Activated CD4-positive, alpha-beta T cell treated with anti-CD3 and anti-CD28 coated beads for 36 hours (primary cell): ENCODE measurements around the gene SH3RF2. TPM values are rescaled to one million over a fixed set of nuclear protein-coding genes. Genes with fewer than 3 reads are reported as not detected.
"Not testable (repeated sequence)": the region's sequence is repeated elsewhere in the genome, so short reads cannot be mapped to it uniquely, and the experiment has no call there.

Source experiments
- ATAC-seq: fragments of 200-7000 bp; cut with Tn5 transposase; one replicate; pipeline ENCODE4 v1.10.0; 2021; ENCODE audit warnings: mild to moderate bottlenecking, moderate library complexity
- CTCF ChIA-PET: fragments of 350-600 bp; sonication (Branson Sonifier 250); formaldehyde crosslinking; loops from one replicate; lab custom pipeline; 2021; ENCODE audit warnings: antibody characterized with exemption; lab: Charles Lee
- POLR2A ChIA-PET: fragments of 350-600 bp; sonication (Branson Sonifier 250); formaldehyde crosslinking; loops from one replicate; lab custom pipeline; 2021; ENCODE audit warnings: antibody characterized with exemption, inconsistent platforms; lab: Charles Lee
- DNase-seq: peaks from one replicate; pipeline ENCODE4 v3.0.0-alpha.2; 2020
- H3K27ac Mint-ChIP-seq: one replicate; pipeline ENCODE4 v1.8.0; 2021; ENCODE audit warnings: mixed read lengths
- H3K27me3 Mint-ChIP-seq: one replicate; pipeline ENCODE4 v1.8.0; 2021; ENCODE audit warnings: mixed read lengths
- H3K36me3 Mint-ChIP-seq: one replicate; pipeline ENCODE4 v1.8.0; 2021; ENCODE audit warnings: low read depth, mixed read lengths
- H3K4me1 Mint-ChIP-seq: one replicate; pipeline ENCODE4 v1.8.0; 2021; ENCODE audit warnings: mixed read lengths
- H3K4me3 Mint-ChIP-seq: one replicate; pipeline ENCODE4 v1.8.0; 2021; ENCODE audit warnings: mild to moderate bottlenecking, moderate library complexity, mixed read lengths
- H3K9me3 Mint-ChIP-seq: one replicate; pipeline ENCODE4 v1.8.0; 2021; ENCODE audit warnings: low read depth, mixed read lengths
- intact Hi-C, 2 experiments: fragments of 100-400 bp; cut with DNase I in 1 of 2; cut with micrococcal nuclease in 1 of 2; formaldehyde crosslinking; loops; one replicate each; pipeline versions ENCODE4 v1.14.2 to v1.15.1; 2022 to 2024; cut with DNase I, micrococcal nuclease
- total RNA-seq, 2 experiments: library from RNA; stranded (reverse); gene quantifications; one replicate each; pipeline ENCODE4 v1.2.3, GENCODE V29; 2021

SH3RF2 gene
- total RNA-seq, 2 experiments from 2014 or later = 0.43 to 0.63 TPM

DNA sequence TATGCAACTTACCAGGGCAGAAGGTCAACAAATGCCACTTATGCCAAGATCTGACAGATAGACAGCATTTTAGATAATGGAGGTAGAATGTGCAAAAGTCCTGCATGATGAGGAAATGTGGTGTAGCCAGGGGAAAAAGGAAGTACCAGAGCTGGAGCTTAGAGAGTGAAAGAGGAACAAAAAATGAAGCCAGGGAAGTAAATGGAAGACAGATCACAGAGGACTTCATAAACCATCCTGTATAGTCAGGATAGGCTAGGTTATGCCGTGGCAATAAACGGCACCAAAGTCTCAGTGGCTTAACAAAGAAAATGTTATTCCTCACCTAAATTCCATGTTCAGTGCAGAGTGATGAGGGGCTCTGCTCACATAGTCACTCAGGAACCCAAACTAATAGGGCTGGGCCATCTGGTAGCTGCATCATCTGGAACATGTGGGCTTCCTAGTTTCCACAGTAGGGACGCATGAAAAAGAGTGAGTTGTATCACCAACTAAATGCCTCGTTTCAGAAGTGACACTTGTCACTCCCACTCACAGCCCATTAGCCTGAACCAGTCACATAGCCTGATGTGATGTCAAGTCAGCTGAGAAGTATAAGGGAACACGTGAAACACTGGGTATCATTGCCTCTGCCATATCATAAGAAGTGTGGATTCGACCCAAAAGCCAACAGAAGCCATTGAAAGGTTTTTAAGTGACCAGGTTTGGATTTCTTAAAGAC is 70.3 kb downstream of the SH3RF2 start:
- POLR2A ChIA-PET = no interaction called here
- ATAC-seq (no peak), DNase-seq (no peak)
- H3K9me3 Mint-ChIP-seq = no peaks in the 10 kb centered on the region
- peaks cover 7% of the 10 kb centered on the region for H3K27me3 Mint-ChIP-seq
- no peaks in the 10 kb centered on the region for H3K4me1 Mint-ChIP-seq
- no peaks in the 10 kb centered on the region for H3K36me3 Mint-ChIP-seq
- intact Hi-C loops = no loop called here
- CTCF ChIA-PET = no interaction called here
- no peak overlapping the region for H3K27ac Mint-ChIP-seq
- no peak overlapping the region for H3K4me3 Mint-ChIP-seq

DNA sequence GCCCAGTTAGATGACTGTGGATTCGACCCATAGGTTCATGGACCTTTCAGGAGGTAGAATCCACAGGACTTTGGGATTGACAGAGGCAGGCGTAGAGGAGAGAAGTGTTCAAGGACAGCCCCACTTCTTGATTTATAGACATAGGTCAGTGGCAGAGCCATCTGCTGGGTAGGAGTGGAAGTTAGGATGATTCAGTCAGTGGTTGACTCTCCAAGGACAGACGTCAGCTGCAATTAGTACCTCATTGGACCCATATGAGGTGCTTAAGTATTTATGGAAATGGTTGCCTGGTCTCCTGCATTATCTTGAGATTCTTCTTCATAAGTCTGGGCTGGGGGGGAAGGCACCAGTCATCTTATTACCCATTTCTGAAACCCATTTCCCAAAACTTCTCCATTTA is 70.9 kb downstream of the SH3RF2 start:
- no peaks in the 10 kb centered on the region for H3K4me1 Mint-ChIP-seq
- POLR2A ChIA-PET = no interaction called here
- peaks cover 7% of the 10 kb centered on the region for H3K27me3 Mint-ChIP-seq
- no peak for ATAC-seq
- H3K36me3 Mint-ChIP-seq = no peaks in the 10 kb centered on the region
- no peak overlapping the region for H3K4me3 Mint-ChIP-seq
- no peaks in the 10 kb centered on the region for H3K9me3 Mint-ChIP-seq
- DNase-seq = no peak
- H3K27ac Mint-ChIP-seq = no peak overlapping the region
- CTCF ChIA-PET = no interaction called here
- intact Hi-C loops = no loop called here

DNA sequence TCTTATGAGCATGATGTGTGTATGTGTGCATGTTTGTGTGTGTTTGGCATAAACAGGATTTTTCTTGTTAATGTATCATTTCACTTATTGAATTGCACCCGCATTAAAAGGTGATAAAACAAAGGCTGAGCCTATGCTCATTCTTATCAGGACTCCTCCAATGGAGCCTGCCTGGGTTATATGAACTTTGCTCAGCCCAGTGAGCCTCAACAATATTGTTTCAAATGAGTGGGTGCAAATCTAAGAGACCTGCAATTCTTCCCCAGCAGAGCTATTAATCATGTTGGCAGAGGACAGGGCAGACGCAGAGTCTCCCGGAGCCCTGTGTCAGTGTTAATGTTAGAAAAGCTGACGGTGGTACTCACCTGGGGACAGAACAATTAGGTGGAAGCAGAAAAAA is 71.6 kb downstream of the SH3RF2 start:
- Mint-ChIP-seq H3K27ac (no peak overlapping the region), H3K4me1 (no peaks in the 10 kb centered on the region), H3K27me3 (peaks cover 5% of the 10 kb centered on the region), H3K4me3 (no peak overlapping the region), H3K36me3 (no peaks in the 10 kb centered on the region), H3K9me3 (no peaks in the 10 kb centered on the region)
- intact Hi-C loops = no loop called here
- DNase-seq = no peak
- ATAC-seq = no peak
- ChIA-PET POLR2A (no interaction called here), CTCF (no interaction called here)

DNA sequence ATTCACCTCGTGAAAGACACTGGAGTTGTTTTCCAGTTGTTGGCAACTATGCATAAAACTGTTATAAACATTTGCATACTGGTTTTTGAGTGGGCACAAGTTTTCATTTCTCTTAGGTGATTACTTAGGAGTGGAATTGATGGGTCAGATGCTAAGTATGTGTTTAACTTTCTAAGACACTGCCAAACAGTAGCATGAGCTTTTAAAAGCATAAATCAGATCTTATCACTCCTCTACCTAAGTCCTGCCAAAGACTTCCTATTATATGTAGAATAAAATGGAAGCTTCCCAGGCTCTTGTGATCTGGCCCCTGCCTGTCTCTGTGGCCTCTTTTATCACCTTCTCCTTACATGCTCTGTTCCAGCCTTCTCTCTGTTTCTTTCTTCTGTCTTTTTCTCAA is 72.6 kb downstream of the SH3RF2 start:
- H3K4me1 Mint-ChIP-seq = no peaks in the 10 kb centered on the region
- intact Hi-C loops = no loop called here
- ChIA-PET POLR2A (no interaction called here), CTCF (interaction anchor here (0.9 kb wide), 1 partner anchor 122 kb away, joined by 3 read pairs; no protein-coding TSS in a partner anchor)
- H3K36me3 Mint-ChIP-seq = no peaks in the 10 kb centered on the region
- H3K4me3 Mint-ChIP-seq = no peak overlapping the region
- no peak for ATAC-seq
- H3K27me3 Mint-ChIP-seq = peaks cover 6% of the 10 kb centered on the region
- DNase-seq = no peak
- H3K27ac Mint-ChIP-seq = no peak overlapping the region
- H3K9me3 Mint-ChIP-seq = no peaks in the 10 kb centered on the region

DNA sequence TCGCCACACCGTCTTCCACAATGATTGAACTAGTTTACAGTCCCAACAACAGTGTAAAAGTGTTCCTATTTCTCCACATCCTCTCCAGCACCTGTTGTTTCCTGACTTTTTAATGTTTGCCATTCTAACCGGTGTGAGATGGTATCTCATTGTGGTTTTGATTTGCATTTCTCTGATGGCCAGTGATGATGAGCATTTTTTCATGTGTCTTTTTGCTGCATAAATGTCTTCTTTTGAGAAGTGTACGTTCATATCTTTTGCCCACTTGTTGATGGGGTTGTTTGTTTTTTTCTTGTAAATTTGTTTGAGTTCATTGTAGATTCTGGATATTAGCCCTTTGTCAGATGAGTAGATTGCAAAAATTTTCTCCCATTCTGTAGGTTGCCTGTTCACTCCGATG is 74.1 kb downstream of the SH3RF2 start:
- H3K9me3 Mint-ChIP-seq, H3K36me3 Mint-ChIP-seq, H3K4me1 Mint-ChIP-seq, H3K27ac Mint-ChIP-seq, intact Hi-C loops, ATAC-seq, POLR2A ChIA-PET, DNase-seq, H3K4me3 Mint-ChIP-seq, CTCF ChIA-PET: not testable (repeated sequence)
- H3K27me3 Mint-ChIP-seq = peaks cover 14% of the 10 kb centered on the region

DNA sequence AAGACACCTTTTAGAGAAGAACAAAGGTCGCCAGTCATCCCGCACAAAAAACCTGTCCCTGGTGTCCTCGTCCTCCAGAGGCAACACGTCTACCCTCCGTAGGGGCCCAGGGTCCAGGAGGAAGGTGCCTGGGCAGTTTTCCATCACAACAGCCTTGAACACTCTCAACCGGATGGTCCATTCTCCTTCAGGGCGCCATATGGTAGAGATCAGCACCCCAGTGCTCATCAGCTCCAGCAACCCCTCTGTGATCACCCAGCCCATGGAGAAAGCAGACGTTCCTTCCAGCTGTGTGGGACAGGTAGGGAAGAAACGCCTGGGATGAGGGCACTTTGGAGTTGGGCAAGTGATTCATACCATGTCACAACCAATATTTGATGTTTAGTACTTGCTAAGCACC is 77.4 kb downstream of the SH3RF2 start:
- POLR2A ChIA-PET = no interaction called here
- no peak overlapping the region for H3K27ac Mint-ChIP-seq
- no peak for DNase-seq
- H3K9me3 Mint-ChIP-seq = peaks cover 2% of the 10 kb centered on the region
- peaks cover 12% of the 10 kb centered on the region for H3K27me3 Mint-ChIP-seq
- CTCF ChIA-PET = no interaction called here
- ATAC-seq = no peak
- peaks cover 10% of the 10 kb centered on the region for H3K4me1 Mint-ChIP-seq
- H3K36me3 Mint-ChIP-seq = no peaks in the 10 kb centered on the region
- no peak overlapping the region for H3K4me3 Mint-ChIP-seq
- intact Hi-C loops = no loop called here

DNA sequence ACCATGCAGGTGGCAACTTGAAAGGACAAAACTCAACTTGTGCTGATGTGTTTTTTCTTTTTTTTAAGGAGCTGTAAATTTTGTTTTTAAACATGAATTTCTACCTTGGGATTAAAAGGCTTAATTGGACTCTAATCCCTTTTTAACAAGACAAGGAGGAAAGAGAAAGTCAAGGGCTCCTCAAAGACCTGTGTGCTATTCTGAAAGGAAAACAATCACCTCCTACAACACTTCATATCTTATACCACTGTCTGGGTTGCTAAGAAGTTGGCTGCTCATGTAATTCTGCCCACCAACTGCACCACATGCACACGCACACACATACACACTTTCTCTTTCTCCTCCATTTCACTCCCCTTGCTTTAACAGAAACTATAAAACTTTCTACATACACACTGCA is 78.6 kb downstream of the SH3RF2 start:
- ATAC-seq (no peak), DNase-seq (no peak)
- H3K27ac Mint-ChIP-seq = no peak overlapping the region
- H3K4me1 Mint-ChIP-seq = peaks cover 10% of the 10 kb centered on the region
- POLR2A ChIA-PET = no interaction called here
- H3K27me3 Mint-ChIP-seq = peaks cover 12% of the 10 kb centered on the region
- no peak overlapping the region for H3K4me3 Mint-ChIP-seq
- CTCF ChIA-PET = interaction anchor here (0.6 kb wide), 1 partner anchor 93 kb away, joined by 3 read pairs; no protein-coding TSS in a partner anchor
- H3K36me3 Mint-ChIP-seq = no peaks in the 10 kb centered on the region
- intact Hi-C loops = no loop called here
- peaks cover 2% of the 10 kb centered on the region for H3K9me3 Mint-ChIP-seq

DNA sequence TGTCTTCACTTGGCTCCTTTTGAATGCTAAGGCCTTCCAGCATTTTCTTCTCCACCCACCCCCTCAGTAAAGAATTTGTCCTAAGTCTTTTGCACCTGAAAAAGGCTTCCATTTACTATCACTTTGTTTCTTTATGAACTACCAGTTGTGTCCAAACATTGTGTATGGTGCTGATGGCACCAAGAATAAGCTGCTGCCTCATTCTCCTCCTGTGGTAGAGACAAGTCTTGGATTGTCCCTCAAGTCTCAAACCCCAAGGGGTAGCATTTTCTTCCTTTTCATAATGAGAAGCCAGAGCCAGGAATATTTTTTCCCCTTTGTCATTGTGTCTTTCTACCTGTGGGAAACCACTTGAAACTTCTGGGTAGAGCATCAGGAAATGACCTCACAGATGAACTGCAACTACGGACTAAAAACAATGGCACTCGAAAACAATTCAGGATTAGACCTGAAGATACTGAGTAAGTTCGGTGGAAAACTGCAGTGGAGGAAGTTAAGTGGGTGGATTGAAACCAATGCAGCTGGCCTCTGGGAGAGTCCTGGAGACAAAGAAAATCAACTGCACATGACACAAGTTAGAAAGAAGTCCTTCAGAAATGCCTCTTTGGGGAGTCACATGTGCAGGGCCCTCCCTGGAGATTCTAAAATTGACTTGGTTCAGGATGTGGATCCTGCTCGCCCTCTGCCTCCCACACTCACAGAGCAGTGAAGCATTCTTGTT is 80.5 kb downstream of the SH3RF2 start:
- peaks cover 10% of the 10 kb centered on the region for H3K4me1 Mint-ChIP-seq
- ATAC-seq (no peak), DNase-seq (no peak)
- no peaks in the 10 kb centered on the region for H3K36me3 Mint-ChIP-seq
- no peak overlapping the region for H3K27ac Mint-ChIP-seq
- CTCF ChIA-PET = no interaction called here
- POLR2A ChIA-PET = no interaction called here
- intact Hi-C loops = no loop called here
- H3K9me3 Mint-ChIP-seq = peaks cover 2% of the 10 kb centered on the region
- no peak overlapping the region for H3K4me3 Mint-ChIP-seq
- peaks cover 12% of the 10 kb centered on the region for H3K27me3 Mint-ChIP-seq

DNA sequence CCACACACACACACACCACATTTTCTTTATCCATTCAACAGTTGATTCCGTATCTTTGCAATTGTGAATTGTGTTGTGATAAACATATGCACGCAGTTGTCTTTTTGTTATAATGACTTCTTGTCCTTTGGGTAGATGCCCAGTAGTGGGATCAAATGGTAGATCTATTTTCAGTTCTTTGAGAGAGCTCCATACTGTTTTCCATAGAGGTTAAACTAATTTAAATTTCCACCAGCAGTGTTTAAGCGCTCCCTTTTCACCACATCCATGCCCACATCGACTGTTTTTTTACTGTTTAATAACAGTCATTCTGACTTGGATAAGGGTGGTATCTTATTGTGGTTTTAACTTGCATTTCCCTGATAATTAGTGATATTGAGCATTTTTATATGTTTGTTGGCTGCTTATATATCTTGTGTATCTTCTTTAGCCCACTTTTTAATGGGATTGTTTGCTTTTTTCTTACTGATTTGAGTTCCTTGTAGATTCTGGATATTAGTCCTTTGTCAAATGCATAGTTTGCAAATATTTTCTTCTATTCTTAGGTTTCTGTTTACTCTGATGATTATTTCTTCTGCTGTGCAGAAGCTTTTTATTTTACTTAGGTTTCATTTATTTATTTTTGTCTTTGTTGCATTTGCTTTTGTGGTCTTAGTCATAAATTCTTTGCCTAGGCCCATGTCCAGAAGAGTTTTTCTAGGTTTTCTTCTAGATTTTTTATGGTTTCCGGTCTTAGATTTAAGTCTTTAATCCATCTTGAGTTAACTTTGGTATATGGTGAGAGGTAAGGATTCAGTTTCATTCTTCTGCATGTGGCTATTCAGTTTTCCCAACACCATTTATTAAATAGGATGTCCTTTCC is 82.4 kb downstream of the SH3RF2 start:
- Mint-ChIP-seq H3K27ac (no peak overlapping the region), H3K27me3 (peaks cover 9% of the 10 kb centered on the region), H3K4me1 (peaks cover 10% of the 10 kb centered on the region), H3K9me3 (peaks cover 2% of the 10 kb centered on the region), H3K36me3 (no peaks in the 10 kb centered on the region), H3K4me3 (no peak overlapping the region)
- DNase-seq (no peak), ATAC-seq (no peak)
- ChIA-PET CTCF (no interaction called here), POLR2A (no interaction called here)
- intact Hi-C loops = no loop called here

DNA sequence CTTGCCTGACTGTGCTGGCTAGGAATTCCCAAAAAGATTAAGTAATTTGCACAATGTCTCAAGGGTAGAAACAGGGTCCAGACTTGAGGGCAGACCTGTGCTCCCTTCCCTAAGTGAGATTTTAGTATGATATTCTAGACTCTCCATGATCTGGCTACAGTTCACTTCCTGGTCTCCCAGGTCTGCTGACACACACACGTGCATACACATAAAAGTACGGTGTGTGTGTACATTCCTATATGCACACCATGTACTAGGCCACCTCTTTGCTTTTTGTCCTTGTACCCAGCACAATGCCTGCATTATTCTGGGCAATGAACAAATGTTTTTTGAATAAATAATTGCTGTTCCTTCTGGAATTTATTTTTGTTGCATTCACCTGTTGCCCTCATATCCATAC is 83.7 kb downstream of the SH3RF2 start:
- ChIA-PET CTCF (interaction anchor here (1.0 kb wide), 1 partner anchor 194 kb away, joined by 3 read pairs; no protein-coding TSS in a partner anchor), POLR2A (no interaction called here)
- peaks cover 4% of the 10 kb centered on the region for H3K27me3 Mint-ChIP-seq
- peaks cover 10% of the 10 kb centered on the region for H3K4me1 Mint-ChIP-seq
- ATAC-seq (no peak), DNase-seq (no peak)
- H3K36me3 Mint-ChIP-seq = no peaks in the 10 kb centered on the region
- no peak overlapping the region for H3K4me3 Mint-ChIP-seq
- H3K9me3 Mint-ChIP-seq = peaks cover 2% of the 10 kb centered on the region
- intact Hi-C loops = no loop called here
- H3K27ac Mint-ChIP-seq = no peak overlapping the region

DNA sequence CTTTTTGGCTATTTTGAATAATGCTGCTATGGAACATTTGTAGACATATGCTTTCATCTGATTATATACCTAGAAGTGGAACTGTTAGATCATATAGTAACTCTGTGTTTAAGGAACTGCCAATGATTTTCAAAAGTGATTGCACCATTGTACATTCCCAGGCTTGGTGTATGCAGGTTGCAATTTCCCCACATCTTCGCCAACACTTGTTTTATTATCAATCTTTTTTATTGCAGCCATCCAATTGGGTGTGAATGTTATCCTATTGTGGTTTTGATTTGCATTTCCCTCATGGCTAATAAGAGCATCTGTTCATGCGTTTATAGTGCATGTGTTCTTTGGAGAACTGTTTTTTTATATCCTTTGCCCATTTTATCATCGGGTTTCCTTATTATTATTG is 87.7 kb downstream of the SH3RF2 start:
- ATAC-seq = no peak
- no peaks in the 10 kb centered on the region for H3K9me3 Mint-ChIP-seq

More for the DNA sequence above, 87.7 kb downstream of the SH3RF2 start:
- intact Hi-C loops = no loop called here
- DNase-seq = no peak
- ChIA-PET CTCF (no interaction called here), POLR2A (no interaction called here)
- H3K4me1 Mint-ChIP-seq = no peaks in the 10 kb centered on the region
- no peaks in the 10 kb centered on the region for H3K36me3 Mint-ChIP-seq
- no peak overlapping the region for H3K27ac Mint-ChIP-seq
- H3K4me3 Mint-ChIP-seq = no peak overlapping the region
- H3K27me3 Mint-ChIP-seq = no peaks in the 10 kb centered on the region
